GM12864 (cell line): ENCODE results near the gene TRIM40.
A peak's percentile ranks its signal among the peaks of the same experiment; 100 is the strongest.

Experiments
- DNase-seq: peaks from one replicate; pipeline ENCODE4 v3.0.0-alpha.2; 2011; ENCODE audit warnings: low read depth
- H3K4me3 ChIP-seq: 2 replicates; pipeline ENCODE4 v1.5.1; 2011; ENCODE audit warnings: mild to moderate bottlenecking, low read depth, low read length, control low read depth
- TF ChIP-seq, protein P1 (sequence below): IDR thresholded peaks from 2 replicates; pipeline ENCODE4 v1.5.1; 2011; ENCODE audit warnings: low read depth, mild to moderate bottlenecking, moderate library complexity, low read length, control low read depth, inconsistent platforms; ENCODE audit errors: missing control alignments

TRIM40 gene

GRCh38 chr6:30160008-30160784 is 24.3 kb downstream of the TRIM40 start:
- DNase-seq, result no peak
- TF ChIP-seq, protein P1, sequence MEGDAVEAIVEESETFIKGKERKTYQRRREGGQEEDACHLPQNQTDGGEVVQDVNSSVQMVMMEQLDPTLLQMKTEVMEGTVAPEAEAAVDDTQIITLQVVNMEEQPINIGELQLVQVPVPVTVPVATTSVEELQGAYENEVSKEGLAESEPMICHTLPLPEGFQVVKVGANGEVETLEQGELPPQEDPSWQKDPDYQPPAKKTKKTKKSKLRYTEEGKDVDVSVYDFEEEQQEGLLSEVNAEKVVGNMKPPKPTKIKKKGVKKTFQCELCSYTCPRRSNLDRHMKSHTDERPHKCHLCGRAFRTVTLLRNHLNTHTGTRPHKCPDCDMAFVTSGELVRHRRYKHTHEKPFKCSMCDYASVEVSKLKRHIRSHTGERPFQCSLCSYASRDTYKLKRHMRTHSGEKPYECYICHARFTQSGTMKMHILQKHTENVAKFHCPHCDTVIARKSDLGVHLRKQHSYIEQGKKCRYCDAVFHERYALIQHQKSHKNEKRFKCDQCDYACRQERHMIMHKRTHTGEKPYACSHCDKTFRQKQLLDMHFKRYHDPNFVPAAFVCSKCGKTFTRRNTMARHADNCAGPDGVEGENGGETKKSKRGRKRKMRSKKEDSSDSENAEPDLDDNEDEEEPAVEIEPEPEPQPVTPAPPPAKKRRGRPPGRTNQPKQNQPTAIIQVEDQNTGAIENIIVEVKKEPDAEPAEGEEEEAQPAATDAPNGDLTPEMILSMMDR, result no peak
- no peak overlapping the region for H3K4me3 ChIP-seq

DNA sequence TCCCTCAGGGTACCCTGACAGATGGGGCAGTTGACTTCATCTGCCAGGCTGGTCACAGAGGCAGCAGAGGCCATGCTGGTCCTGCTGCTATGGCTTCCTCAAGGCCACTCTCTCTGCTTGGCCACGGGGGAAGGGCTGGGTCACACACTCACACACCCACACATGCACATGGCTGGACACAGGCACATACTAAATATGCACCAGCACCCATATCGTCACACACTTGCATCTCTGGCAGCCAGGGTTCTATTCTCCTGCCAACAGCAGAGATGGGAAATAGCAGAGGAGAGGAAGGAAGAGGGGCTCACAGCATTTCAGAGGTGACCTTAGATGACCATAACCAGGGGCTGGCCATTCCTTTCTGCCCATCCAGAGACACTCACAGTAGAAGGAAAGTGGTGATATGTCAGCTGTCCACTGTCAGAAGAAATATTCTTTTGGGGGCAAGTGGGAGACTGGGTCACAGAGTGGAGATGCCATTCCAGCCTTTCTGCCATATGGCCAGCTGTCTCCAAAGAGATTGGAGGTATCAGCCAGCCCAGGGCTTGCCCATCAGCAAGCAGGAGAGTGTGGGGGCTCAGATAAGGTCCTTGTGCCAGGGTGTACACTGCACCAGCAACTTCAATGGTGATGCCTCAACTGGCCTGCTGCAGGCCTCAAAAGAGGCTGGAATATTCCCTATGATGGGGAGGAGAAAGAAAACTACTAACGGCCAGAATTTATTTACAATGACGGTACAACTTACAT is 25.0 kb downstream of the TRIM40 start, which contains the start of gene TRIM10:
Gene TRIM10, minus strand, starts transcription at position 427 of the 747 bp plus-strand sequence. Its CDS starts 353 bp downstream, at position 74.
- no peak for DNase-seq
- H3K4me3 ChIP-seq, result no peak within 1 kb of the TSS
- TF ChIP-seq, protein P1, result no peak

DNA sequence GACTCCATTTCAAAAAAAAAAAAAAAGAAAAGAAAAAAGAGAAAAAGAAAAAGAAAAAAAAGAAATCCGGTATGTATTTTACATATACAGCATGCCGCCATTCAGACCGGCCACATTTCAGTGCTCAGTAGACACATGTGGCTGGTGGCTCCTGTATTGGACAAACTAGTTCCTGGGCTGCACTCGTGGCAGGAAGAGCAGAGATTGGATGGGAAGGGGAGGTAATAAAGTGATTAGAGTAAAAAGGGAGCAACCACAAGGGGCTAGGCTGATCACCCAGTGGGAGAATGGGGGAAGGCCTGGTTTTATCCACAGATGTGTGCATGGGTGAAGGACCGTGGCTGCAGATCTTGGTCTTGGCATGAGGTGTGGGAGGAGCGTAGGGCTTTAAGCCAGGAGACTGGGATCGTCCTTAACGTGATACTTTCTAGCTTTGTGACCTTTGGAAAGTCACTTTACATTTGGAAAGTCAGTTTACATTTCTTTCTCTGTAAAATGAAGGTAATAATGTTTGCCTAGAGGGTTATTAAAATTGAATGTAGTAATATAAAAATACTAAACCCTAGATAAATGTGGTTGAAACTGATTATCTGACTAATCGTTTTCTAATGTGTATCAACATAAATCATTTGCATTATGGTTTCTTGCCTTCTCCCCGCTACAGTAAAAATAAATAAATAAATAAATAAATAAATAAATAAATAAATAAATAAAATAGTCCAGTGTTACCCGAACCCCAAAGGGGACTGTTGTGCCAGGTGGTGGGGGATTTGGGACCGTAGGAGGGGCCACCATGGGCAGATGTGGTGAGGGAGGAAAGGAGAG is 26.5 kb downstream of the TRIM40 start:
- H3K4me3 ChIP-seq, result no peak overlapping the region
- TF ChIP-seq, protein P1, result no peak
- DNase-seq, result no peak

DNA sequence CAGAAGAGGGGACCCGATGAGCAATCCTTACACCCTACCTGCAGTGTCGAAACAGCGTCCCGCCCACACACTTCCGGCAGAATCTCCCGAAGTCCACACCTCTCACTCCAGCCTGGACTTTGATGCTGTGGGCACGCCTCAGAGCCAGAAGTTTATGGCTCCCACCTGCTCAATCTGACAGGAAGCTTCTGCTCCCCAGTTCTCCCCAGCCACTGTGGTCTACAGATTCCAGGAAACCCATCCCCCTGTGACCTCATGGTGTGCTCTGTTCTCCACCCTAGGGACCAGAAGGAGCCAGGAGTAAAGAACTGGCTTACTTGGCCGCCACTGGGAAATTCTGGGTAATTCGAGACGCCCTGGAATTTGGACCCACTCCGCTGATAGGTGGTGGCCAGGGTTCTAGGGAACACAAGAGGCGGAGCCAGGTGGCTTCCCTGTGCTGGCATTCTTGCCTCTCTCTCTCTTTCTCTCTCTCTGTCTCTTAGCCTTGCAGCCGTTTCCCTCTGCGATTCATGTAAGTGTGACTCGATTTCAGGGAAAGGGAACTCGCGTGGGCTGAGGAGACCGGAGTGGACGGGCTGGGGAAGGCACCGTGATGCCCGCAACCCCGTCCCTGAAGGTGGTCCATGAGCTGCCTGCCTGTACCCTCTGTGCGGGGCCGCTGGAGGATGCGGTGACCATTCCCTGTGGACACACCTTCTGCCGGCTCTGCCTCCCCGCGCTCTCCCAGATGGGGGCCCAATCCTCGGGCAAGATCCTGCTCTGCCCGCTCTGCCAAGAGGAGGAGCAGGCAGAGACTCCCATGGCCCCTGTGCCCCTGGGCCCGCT is 27.4 kb downstream of the TRIM40 start, which contains the start of gene TRIM15:
Gene TRIM15, plus strand, starts transcription at position 457 of the 828 bp plus-strand sequence. Its CDS starts 139 bp downstream, at position 596.
- TF ChIP-seq, protein P1, result no peak
- H3K4me3 ChIP-seq, result no peak within 1 kb of the TSS
- peak; percentile 21 for DNase-seq

DNA sequence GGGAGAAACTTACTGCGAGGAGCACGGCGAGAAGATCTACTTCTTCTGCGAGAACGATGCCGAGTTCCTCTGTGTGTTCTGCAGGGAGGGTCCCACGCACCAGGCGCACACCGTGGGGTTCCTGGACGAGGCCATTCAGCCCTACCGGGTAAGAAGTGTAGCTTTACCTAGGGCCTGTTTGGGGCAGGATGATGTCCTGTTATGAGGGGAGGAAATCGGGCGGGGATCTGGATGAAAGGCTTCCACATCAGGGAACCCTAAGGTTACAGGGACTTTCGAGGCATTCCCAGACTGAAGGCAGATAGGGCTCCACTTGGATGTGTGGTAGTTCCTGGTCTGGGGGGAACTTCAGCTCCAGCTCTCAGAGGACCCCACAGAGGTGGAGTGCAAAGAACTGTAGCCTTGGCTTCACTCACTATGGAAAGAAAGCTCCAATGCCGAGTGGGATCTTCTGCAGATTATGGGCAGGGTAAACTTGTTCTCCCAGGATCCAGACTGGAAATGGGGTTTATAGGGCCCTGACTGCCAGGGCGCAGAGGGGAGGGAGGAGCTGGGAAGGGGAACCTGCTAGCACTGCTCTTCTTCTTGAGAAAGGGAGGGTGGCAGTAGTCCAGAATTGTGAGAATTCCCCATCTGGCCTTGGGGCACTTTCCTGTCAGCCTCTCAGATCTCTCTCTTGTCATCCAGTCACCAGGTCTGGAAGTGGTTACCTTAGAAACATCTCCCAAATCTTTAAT is 28.1 kb downstream of the TRIM40 start:
- TF ChIP-seq, protein P1, result no peak
- DNase-seq, result no peak
- H3K4me3 ChIP-seq, result no peak overlapping the region
